ENCODE results near the gene FBXW11.

The FBXW11 gene

DNA sequence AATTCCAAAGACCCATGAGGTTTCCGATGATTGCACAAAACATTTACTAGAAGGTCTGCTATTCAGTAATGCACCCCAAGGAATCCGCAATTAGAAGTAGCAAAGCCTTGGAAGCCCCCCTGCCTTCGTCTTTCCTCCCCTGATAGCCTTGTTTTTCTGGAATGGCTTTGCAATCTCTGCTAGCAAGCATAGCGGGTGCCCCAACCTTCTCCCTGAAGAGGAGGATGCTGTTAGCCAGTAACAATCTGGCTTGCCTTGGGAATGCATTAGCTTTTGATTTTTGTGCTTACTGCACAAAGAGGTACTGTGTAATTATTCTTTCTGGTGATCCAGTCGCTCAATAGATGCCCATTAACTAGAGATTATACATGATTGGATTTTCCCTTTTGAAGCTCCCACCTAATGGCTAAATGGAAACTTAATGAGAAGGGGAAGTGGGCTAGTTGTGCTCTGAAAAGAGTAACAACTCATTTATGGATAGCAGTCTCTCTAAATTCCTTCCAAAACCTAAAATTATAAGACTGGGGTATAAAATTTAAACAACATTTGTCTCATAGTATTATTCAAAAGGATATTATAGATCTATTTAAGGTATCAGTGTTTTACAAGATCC, 91.6 kb downstream of the FBXW11 start:
- no peaks in the 10 kb centered on the region for H3K9me3 ChIP-seq (ENCODE audit: severe bottlenecking)
- H3K4me1 ChIP-seq (ENCODE audit: insufficient read depth, poor library complexity, severe bottlenecking): no peaks in the 10 kb centered on the region
- H3K36me3 ChIP-seq (ENCODE audit: low read depth): peaks cover 9% of the 10 kb centered on the region
- no peak overlapping the region for H3K4me3 ChIP-seq (ENCODE audit: severe bottlenecking)
- TF ChIP-seq CTCF (IDR thresholded peaks at IDR 0.05; ENCODE audit: poor library complexity, severe bottlenecking): no peak
- DNase-seq (ENCODE audit: low spot score): no peak
- no peaks in the 10 kb centered on the region for H3K27me3 ChIP-seq (ENCODE audit: insufficient read depth, poor library complexity, severe bottlenecking)
- ATAC-seq (ENCODE audit: low read depth): no peak
- H3K27ac ChIP-seq (ENCODE audit: poor library complexity, severe bottlenecking): no peak overlapping the region

- Histone ChIP-seq H3K9me3 (ENCODE audit: severe bottlenecking) (no peaks in the 10 kb centered on the region), H3K27me3 (ENCODE audit: insufficient read depth, poor library complexity, severe bottlenecking) (no peaks in the 10 kb centered on the region), H3K27ac (ENCODE audit: poor library complexity, severe bottlenecking) (no peak overlapping the region), H3K4me3 (ENCODE audit: severe bottlenecking) (no peak overlapping the region), H3K36me3 (ENCODE audit: low read depth) (peaks cover 14% of the 10 kb centered on the region), H3K4me1 (ENCODE audit: insufficient read depth, poor library complexity, severe bottlenecking) (no peaks in the 10 kb centered on the region)
- no peak for ATAC-seq (ENCODE audit: low read depth)
- no peak for TF ChIP-seq CTCF (IDR thresholded peaks at IDR 0.05; ENCODE audit: poor library complexity, severe bottlenecking)
- no peak for DNase-seq (ENCODE audit: low spot score)
These were observed 92.5 kb downstream of the FBXW11 start for GRCh38 chr5:171913987-171914273.

DNA sequence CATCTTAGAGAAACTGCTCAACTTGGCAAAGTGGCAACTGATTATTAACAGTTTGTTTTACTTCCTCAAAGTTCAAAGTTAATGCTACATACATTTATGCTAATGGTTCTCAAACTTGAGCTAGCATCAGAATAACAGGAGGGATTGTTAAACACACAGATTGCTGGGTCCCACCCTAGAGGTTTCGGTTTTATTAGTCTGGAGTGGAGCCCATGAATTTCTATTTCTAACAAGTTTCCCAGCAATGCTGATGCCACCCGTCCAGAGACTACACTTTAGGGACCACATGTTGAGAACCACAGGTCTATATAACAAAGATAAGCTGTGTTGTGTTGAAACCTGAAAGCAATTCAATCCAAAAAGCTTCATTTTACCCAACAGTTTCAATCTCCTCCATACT, 95.3 kb downstream of the FBXW11 start:
- Histone ChIP-seq H3K27me3 (ENCODE audit: insufficient read depth, poor library complexity, severe bottlenecking) (no peaks in the 10 kb centered on the region), H3K4me1 (ENCODE audit: insufficient read depth, poor library complexity, severe bottlenecking) (no peaks in the 10 kb centered on the region), H3K9me3 (ENCODE audit: severe bottlenecking) (no peaks in the 10 kb centered on the region), H3K27ac (ENCODE audit: poor library complexity, severe bottlenecking) (no peak overlapping the region), H3K4me3 (ENCODE audit: severe bottlenecking) (no peak overlapping the region), H3K36me3 (ENCODE audit: low read depth) (peaks cover 24% of the 10 kb centered on the region)
- no peak for ATAC-seq (ENCODE audit: low read depth)
- TF ChIP-seq CTCF (IDR thresholded peaks at IDR 0.05; ENCODE audit: poor library complexity, severe bottlenecking): no peak
- DNase-seq (ENCODE audit: low spot score): no peak

DNA sequence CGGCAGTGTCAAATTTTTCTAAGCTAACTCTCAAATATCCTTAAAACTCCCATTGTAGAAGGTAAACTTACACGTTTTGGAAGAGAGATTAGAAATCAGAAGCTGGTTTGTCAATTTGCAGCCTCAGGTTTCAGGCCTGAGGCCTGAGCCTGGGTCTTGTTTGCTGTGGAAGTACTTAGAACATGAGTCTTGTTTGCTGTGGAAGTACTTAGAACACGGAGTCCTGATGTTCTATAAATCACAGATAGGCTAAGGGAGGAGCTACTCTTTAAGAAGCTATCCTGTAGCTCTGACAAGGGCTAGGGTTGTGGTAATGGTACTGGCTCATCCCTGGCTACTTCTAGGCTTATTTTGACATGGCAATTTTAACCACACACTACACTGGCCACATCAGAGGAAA, 97.8 kb downstream of the FBXW11 start:
- H3K4me1 ChIP-seq (ENCODE audit: insufficient read depth, poor library complexity, severe bottlenecking): no peaks in the 10 kb centered on the region
- no peak for TF ChIP-seq CTCF (IDR thresholded peaks at IDR 0.05; ENCODE audit: poor library complexity, severe bottlenecking)
- H3K27me3 ChIP-seq (ENCODE audit: insufficient read depth, poor library complexity, severe bottlenecking): no peaks in the 10 kb centered on the region
- H3K36me3 ChIP-seq (ENCODE audit: low read depth): peaks cover 24% of the 10 kb centered on the region
- ATAC-seq (ENCODE audit: low read depth) (no peak), DNase-seq (ENCODE audit: low spot score) (no peak)
- no peak overlapping the region for H3K27ac ChIP-seq (ENCODE audit: poor library complexity, severe bottlenecking)
- no peak overlapping the region for H3K4me3 ChIP-seq (ENCODE audit: severe bottlenecking)
- no peaks in the 10 kb centered on the region for H3K9me3 ChIP-seq (ENCODE audit: severe bottlenecking)

DNA sequence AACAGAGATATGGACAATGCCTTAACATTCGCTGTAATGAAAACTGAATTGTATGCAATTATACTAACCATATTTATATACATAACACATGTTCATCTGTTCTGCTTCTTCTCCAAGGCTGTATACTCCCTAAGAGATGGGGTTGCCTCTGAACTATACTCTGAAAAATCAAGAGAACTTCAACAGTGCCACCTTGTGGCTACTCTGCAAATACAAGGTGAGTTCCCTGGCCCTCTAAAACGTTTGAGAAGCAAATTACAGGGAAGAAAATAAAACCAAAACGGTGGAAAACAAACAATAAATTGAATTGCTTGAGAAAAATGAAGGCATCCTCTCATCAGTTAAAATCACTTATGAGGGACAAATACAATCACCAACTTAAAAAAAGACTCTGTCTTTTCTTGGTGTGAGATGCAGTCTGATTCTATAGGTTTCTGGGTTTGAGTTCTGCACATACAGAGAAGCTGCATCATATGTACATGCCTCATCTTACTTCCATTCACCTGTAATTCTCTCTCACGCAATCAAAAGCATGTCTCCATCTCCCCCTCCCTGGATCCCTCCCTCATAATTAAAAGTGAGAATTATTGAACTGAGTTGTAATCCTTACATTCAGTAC, 98.6 kb downstream of the FBXW11 start:
- Histone ChIP-seq H3K4me3 (ENCODE audit: severe bottlenecking) (no peak overlapping the region), H3K27me3 (ENCODE audit: insufficient read depth, poor library complexity, severe bottlenecking) (no peaks in the 10 kb centered on the region), H3K27ac (ENCODE audit: poor library complexity, severe bottlenecking) (no peak overlapping the region), H3K4me1 (ENCODE audit: insufficient read depth, poor library complexity, severe bottlenecking) (no peaks in the 10 kb centered on the region), H3K36me3 (ENCODE audit: low read depth) (peaks cover 24% of the 10 kb centered on the region), H3K9me3 (ENCODE audit: severe bottlenecking) (no peaks in the 10 kb centered on the region)
- DNase-seq (ENCODE audit: low spot score) (no peak), ATAC-seq (ENCODE audit: low read depth) (peak; percentile 84)
- TF ChIP-seq CTCF (IDR thresholded peaks at IDR 0.05; ENCODE audit: poor library complexity, severe bottlenecking): peak; percentile 97

All from RWPE2 (cell line).